Stimulated activated CD8-positive, alpha-beta memory T cell treated with anti-CD3 and anti-CD28 coated beads, Interleukin-7, amount 100 ng/mL, for 1 hour (primary cell): ENCODE measurements around the gene DMD.
"Not testable (repeated sequence)": the region's sequence is repeated elsewhere in the genome, so short reads cannot be mapped to it uniquely, and the experiment has no call there.

Experiments used
- DNase-seq, 2 donors: peaks; one replicate each; pipeline ENCODE4 v3.0.0-alpha.2; 2020; ENCODE audit warnings: low read depth in 2 of 2

Gene DMD

DNA sequence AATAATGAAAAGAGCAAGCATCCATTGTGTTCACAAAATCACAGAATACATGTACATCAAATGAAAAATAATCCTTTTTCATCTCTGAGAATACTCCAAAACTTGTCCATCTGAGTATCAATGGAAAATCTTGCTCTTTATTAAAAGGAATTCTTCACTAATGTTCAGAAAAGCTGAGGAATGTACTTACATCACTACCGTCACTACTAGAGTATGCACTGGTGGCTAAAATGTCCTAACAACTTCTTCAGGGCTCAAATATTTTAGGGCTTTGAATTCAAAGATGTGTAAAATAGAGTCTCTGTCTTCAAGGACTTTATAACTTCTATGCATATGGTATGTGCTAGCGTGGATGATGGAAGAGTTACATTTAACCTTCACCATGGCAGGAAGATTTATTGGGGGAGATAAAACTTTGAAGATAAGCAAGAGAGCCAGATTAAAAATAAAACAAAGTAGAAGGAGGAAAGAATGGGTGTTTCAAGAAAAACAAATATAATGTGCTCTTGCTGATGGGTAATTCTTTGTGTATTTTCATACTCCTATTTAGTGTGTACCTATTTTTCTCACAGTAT is 55.1 kb downstream of the DMD start:
- DNase-seq = no peak

DNA sequence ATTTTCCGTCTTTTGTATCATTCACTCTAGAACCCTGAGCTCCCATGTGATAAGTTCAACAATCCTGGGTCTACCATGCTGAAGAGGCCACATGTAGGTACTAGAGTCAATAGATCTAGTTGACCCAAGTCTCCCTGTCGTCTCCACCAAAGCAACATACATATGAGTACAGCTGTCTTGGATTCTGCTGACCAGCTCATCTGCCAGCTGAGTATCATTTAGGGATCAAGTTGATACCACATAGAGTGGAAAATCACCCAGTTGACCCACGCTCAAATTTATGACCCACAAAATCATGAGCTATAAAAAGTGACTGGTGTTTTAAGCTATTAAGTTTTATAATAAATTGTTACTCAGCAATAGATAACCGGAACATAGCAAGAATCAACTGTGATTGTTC is 61.8 kb downstream of the DMD start:
- no peak for DNase-seq

DNA sequence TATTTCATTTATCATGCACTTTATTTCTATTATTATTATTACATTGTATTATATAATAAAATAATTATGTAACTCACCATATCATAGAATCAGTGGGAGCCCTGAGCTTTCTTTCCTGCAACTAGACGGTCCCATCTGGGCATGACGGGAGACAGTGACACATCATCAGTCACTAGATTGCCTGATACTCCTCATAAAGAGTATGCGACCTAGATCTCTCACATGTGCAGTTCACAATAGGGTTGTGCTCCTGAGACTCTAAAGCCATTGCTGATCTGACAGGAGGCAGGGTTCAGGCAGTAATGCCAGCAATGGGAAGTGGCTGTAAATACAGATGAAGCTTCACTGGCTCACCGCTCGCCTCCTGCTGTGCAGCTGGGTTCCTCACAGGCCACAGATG is 62.3 kb downstream of the DMD start:
- no peak for DNase-seq

DNA sequence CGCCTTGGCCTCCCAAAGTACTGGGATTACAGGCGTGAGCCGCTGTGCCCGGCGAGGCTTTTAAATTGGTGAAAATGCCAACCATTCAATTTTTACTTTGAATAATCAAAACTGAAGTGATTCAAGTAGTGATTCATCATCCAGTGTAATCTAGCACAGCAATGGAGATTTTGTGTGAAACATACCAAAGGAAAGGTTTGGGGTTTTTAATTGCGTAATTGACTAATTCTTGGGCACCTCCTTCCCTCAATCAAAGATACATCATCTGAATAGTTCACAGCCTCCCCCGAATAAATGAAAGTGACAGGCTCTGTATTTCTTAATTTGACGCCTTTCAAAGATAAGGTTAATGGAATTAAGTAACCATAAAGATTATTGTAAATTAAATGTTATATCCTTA is 69.0 kb downstream of the DMD start:
- no peak for DNase-seq

DNA sequence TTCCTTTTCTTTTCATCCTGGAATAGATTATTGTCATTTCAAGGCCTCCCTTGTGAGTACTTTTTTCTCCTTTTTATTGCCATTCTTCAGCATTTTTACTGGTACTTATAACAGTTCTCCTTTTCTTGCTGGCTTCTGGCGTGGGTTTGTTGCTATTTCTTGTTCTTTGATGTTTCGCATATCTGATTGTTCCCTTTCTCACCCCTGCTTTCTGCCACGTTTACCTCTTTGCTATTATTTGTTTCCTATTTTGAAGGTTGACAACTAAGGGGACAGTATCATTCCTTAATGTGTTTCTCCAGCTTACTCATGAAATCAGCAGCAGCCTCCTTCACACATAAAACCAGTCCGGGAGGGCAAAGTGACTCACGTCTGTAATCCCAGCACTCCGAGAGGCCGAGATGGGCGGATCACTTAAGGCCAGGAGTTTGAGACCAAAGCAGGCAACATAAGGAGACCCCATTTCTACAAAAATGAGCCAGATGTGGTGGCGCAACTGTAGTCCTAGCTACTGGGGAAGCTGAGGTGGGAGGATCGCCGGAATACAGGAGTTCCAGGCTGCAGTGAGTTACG is 72.6 kb downstream of the DMD start:
- no peak for DNase-seq

DNA sequence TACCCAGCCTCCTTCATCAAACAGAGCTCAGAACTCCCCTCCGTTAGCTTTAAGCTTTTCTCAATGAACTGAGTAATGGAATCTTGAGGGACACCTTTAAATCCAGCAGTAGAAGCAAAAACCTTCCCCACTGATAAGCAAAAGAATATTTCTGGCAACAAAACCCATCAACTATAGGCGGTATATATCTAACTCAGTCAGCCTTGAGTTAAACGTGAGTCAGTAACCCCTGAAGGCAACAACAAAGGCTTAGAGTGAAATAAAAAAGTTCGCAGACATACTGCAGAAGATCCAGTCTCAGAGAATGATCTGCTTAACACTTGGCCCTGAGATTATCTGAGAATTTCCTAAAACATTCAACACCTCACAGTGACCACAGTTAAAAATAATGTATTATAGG is 77.2 kb downstream of the DMD start:
- no peak for DNase-seq

DNA sequence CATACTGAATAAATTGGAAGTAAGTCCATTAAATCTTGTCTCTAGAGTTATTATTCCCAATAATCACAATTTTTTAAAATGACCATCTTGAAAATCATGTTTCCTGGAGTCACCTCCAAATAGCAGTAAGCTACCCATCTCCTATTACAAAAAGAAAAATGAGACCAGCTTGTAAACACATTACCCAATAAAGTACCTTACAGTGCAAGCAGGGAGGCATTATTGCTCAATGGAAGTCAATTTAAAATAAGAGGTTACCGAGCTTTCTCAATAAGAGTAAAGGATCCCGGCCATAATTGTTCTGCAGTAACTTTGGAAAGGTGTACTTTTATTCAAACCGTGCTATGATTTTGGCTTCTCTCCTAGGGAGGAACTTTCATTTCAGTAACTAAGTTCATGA is 78.0 kb downstream of the DMD start:
- no peak for DNase-seq

DNA sequence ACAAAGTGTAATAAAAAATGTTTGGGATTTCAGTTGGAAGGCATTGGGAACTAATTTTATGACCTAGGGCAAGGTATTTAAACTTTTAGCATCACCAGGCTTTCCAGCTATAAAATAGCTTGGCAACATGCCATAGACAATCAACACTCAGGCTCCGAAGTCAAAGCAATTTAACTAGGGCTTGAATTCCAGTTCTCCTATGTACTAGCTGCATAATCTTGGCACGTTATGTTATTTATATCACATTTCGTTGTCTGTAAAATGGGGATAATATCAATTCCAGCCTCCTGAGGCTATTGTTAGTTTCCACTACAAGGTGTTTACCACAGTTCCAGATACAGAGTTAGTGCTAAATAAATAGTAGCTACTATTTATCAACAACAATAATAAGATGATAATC is 78.8 kb downstream of the DMD start:
- DNase-seq = no peak

DNA sequence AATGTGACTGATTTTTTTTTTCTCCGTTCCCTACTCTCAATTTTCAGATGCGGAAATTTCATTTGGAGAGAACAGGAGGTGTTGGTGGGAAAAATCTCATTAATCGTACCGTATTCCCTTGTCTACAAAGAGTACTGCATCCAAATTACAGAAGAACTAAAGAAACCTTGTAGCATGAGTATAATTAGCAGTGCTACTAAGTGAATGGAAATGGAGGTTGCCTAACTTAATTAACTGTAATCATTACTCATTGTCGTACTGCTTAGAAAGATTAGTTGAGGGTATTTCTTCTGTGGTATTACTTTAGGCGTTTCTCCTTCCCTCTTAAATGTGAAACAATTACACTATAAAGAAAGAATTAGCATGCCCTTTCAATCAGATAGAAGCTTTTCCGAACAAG is 81.7 kb downstream of the DMD start:
- DNase-seq = no peak

DNA sequence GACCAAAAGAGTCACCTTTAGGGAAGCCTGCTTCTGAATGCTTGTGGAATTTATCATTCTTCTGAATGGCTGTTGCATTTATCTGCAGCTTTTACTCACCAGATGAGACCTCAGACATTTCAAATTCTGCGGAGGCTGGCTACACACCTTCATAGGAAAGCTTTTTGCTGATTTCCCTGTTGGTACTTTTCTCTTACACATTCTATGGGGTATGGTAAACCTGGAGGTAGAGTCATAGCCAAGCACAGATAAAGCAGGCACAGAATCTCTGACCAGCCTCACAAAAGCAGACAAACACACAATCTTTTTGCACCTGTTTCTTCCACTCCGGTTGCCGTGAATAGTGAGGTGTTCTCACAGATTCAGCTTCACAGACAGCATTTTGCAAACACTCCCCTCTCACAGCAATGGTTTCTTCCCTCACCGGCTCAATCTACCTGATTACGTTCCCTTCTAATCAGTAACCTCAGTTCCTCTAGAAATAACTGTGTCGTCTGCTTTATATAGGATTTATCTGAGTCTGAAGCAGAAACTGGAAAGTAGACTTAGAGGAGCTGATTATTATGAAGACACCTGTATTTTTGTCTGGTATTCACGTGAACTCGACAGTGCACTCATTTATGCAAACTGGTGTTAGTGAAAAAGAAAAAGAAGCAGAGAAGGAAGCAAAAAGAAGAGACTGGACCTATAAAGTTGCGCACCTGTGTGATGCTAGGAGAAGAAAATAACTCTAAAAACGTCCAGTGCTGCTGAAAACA is 83.1 kb downstream of the DMD start:
- no peak for DNase-seq

DNA sequence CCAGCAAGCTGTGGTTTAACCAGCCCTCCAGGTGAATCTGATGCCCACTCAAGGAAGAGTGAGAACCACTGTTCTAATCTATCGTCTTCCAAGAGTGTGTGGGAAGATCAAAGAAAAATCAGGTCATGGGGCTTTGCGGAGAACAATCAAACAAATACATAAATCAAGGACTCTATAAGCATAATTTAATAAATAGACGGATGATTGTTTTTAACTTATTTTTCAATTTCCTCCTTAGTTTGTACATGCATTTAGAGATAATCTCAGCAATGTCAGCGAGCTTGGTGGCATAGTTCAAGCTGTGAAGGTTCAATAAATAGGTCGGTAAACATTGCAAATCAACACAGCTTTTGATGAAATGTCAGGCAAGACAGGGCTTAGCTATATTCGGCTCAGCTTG is 84.9 kb downstream of the DMD start:
- no peak for DNase-seq

DNA sequence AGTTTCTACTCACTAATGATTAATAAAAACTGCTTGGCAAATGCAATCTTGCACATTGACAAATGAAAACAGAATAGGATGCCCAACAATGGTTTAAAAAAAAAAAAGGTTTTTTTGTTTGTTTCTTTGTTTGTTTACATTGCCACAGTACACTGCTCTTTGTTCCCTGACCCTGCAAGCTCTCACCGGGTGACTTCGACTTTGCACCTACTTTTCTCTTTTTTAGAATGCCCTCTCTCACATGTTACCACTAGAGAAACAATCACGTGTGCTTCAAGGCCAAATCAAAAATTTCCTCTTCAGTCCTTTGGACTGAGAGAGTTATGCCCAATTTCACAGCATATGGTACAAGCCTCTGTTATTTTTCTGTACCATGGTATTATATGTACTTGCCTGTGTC is 101.5 kb downstream of the DMD start:
- DNase-seq = no peak

DNA sequence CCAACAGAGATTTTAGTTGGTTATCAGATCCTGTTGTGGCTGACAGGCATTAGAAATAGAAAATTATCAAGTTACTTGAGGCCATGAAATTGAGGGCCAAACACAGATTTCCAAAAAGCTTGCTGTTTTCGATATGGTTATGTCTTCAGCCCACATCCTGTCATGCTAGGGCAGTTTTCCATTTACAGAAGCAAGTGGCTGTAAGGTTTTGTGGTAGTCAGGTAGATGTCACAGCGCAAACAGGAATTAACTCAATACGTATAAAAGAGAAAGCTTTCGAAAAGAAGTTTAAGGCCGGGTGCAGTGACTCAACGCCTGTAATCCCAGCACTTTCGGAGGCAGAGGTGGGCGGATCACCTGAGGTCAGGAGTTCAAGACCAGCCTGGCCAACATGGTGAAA is 104.6 kb downstream of the DMD start:
- no peak for DNase-seq

DNA sequence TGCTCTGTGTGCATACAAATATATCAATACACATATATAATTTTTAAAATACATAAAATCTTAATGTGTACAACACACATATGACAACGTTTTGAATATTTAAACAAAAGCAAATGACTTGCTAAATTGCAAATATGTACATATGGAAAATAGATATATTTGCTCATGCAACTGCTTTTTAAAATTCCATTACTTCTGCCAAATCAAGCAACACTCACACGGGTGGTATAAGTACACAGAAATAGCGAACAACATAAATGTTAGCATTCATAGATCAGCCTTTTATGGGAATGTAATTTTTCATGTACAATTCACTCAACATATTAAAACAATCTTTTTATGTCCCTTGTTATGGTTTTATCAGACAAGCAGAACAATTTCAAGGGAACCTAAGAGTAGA is 116.3 kb downstream of the DMD start:
- DNase-seq = no peak

DNA sequence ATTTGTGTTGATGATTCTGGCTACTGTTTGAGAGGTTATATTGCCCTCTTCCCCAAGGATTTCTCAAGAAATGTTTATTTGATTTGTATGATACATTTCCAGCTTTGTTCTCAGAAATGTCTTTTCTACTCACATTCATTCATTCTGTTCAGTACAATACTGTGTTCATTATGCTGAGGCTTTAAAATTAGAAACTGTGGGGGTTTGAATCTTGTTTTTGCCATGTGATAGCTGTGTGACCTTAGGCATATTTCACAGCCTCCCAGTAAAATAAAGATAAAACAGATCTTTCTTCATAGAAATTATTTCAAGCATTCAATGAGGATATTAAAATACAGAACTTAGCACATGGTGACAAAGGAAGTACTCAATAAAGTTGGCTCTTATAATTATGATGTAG is 123.9 kb downstream of the DMD start:
- no peak for DNase-seq

DNA sequence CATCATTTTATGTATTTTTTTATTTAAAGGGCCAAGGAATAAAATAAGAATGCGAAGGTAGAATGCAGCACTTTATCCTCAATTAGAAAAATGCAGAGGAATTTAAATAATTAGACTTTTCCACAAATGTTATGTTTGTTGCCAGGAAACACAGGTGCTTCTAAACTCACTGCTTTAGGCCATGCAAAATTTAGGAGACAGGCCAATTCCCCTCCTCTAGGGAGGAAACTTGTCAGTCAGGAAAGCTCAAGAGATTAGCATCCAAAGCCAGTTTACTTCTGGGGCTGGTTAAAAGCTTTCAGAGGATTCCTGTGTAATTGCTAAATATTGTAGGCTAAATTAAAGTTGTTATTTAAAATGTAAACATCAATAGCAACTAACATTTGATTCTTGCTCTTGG is 124.5 kb downstream of the DMD start:
- no peak for DNase-seq

DNA sequence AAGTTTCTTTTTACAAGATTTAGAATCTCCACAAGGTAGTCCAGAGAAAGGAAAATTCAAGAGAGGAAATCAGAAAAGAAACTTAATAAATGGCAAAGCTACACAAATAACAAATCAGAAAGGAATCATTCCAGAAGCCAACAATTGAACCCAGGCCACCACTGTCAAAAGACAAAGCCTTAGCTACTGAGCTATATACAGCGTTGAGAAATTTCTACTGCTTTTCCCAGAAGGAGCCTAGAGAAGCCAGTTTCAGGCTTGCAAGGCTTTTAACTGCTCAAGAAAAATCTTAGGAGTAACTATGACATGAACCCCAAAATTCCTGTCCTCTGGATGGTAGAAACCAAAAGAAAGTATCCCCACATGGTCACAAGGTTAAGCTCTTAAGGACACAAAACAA is 129.0 kb downstream of the DMD start:
- no peak for DNase-seq

DNA sequence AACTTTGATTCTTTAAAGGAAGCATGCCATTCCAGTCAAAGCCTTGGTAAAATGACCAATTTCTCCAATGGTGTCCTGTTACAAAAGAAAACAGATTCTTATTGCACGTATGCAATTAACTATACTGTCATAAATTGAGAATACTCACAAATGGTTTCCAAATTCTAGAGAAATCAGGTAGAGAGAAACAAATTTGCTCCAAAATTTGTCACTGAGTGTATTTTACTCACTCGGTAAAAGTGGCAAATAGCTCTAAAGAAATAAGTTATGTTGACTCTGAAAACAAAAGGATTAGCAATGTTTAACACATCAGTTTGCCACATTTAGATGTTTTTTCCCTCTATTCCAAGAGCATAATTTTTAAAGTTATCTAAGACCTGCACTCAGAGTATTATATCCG is 133.1 kb downstream of the DMD start:
- no peak for DNase-seq

DNA sequence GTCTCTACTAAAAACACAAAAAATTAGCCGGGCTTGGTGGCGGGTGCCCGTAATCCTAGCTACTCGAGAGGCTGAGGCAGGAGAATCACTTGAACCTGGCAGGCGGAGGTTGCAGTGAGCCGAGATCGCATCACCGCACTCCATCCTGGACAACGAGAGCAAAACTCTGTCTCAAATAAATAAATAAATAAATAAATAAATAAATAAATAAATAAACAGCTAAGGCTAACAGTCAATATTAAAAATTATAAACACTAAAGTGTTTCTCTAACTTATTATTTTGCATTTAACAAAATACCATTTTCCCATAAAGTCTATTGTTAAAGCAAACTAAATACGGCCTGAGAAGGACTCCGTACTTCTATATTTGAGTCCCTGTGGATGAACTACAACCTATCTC is 137.7 kb downstream of the DMD start:
- not testable (repeated sequence) for DNase-seq

DNA sequence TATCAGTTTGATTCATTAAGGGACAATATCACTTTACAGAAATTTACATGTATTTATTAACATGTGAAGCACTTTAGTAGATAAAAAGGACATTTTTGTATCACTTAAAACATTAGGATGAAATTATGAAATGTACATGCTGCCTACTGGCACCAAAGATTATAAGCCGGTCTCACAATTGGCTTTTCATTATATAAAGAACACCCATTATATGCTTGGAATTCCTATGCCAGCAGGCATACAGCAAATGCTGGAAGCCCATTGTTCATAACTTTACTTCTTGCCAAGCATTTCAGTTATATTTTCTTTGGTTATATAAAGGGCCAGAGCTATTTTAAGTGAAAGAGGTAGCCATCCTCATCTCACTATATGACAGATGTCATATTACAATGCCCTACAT is 145.9 kb downstream of the DMD start:
- DNase-seq = no peak

DNA sequence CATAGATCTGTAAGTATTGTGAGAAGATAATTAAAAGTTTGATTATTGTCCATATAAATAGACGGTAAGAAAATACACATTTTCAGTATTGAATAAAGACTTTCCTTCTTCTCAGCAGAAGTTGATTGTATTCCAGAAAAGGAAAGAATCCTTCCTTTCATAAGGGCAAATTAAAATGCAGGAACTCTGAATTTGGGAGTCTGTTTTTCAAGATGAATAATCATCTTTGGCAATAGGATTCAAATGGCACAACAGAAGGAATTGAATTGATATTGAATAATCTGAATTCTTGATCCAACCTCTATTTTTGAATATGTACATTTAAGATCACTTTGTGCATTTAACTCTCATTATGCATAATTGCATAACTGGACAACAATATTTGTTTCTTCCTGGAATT is 149.3 kb downstream of the DMD start:
- no peak for DNase-seq

DNA sequence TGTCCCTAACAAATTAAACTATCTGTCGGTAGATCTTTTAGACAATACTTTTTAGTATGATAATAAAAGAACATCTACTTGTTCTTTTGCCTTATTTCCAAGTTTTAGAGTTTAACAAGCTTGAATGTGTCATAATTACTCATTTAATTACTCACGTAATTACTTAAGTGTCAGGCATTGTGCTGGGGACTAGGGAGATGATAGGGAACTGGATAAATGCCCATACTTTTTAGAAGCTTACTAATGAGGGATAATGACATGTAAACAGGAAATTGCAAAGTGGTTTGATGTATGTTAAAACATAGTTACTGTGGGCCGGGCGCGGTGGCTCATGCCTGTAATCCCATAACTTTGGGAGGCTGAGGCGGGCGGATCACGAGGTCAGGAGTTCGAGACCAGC is 158.3 kb downstream of the DMD start:
- no peak for DNase-seq

DNA sequence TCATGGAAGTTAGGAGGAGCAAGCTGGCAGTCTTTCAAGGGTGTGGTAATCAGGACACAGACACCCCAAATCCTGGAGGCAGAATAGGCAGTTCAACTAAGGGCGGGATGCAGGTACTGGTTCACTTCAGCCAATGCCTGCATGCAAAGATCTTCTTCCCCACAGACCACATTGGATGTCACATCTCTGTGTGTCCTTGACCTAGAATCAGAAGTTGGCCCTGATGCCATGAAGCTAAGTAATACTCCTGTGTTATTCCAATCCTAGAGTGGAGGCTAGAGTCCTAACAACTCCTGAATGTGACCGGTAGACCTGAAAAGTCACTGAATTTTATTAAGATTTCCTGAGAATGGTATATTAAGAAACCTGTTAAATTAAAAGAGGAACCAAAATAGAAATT is 165.5 kb downstream of the DMD start:
- DNase-seq = no peak

DNA sequence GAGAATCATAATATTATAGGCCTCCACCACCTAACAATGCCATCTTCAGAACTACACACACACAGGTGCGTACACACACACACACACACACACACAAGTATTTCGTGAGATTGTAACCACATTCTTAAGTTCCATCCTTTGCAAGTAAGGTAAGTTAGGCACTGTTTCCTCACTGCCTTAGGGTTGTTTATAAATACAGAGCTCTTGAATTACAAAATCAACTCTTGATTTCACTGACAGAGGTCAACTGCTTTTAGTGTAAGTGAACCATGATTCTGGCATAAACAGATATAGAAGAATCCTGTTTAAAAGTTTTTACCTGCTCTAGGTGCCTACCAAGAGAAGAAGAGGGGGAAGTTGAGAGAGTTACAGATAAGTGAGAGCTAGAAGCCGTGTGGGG is 166.1 kb downstream of the DMD start:
- DNase-seq = no peak
